A673 (cell line): ENCODE data around the gene CYP4V2.

Experiments
- EZH2 ChIP-seq: fragments of 200-600 bp; sonication (generic); IDR thresholded peaks from 2 replicates; pipeline ENCODE4 v1.6.1; 2017; ENCODE audit warnings: borderline replicate concordance, low read depth, mild to moderate bottlenecking, mixed read lengths, antibody characterized with exemption, low read length; ENCODE audit not compliant: poor library complexity, severe bottlenecking
- TF ChIP-seq, protein P1 (sequence below): fragments of 300-800, 200-600 bp; sonication (generic); conservative IDR thresholded peaks from 2 replicates; pipeline ENCODE4 v1.5.1; 2017; ENCODE audit warnings: low read depth, mild to moderate bottlenecking, antibody characterized with exemption, low read length, moderate library complexity, mixed read lengths

DNA sequence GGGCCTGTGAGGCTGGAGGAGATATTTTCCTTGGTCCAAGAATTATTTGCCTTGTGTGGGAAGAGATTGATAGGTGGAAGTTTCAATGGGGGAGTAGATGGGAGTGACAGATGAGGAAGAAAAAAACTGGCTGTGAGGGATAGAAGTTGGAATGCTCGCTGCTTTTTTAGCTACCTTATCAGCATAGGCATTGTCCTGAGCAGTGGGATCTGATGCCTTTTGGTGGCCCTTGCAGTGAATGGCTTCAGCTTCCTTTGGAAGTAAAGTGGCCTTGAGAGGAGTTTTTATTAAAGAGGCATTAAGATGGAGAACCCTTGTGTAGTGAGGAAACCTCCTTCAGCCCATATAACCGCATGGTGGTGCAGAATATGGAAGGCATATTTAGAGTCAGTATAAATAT, 52.0 kb downstream of the CYP4V2 start:
- TF ChIP-seq, protein P1, sequence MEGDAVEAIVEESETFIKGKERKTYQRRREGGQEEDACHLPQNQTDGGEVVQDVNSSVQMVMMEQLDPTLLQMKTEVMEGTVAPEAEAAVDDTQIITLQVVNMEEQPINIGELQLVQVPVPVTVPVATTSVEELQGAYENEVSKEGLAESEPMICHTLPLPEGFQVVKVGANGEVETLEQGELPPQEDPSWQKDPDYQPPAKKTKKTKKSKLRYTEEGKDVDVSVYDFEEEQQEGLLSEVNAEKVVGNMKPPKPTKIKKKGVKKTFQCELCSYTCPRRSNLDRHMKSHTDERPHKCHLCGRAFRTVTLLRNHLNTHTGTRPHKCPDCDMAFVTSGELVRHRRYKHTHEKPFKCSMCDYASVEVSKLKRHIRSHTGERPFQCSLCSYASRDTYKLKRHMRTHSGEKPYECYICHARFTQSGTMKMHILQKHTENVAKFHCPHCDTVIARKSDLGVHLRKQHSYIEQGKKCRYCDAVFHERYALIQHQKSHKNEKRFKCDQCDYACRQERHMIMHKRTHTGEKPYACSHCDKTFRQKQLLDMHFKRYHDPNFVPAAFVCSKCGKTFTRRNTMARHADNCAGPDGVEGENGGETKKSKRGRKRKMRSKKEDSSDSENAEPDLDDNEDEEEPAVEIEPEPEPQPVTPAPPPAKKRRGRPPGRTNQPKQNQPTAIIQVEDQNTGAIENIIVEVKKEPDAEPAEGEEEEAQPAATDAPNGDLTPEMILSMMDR = no peak
- TF ChIP-seq EZH2 = no peak
